ENCODE measurements around the gene ME1. TPM values are rescaled to one million over a fixed set of nuclear protein-coding genes. Genes with fewer than 3 reads are reported as not detected.

Gene ME1
- total RNA-seq, 4 donors from 2014 or later = 18.7 to 55.9 (median 30.8) TPM

DNA sequence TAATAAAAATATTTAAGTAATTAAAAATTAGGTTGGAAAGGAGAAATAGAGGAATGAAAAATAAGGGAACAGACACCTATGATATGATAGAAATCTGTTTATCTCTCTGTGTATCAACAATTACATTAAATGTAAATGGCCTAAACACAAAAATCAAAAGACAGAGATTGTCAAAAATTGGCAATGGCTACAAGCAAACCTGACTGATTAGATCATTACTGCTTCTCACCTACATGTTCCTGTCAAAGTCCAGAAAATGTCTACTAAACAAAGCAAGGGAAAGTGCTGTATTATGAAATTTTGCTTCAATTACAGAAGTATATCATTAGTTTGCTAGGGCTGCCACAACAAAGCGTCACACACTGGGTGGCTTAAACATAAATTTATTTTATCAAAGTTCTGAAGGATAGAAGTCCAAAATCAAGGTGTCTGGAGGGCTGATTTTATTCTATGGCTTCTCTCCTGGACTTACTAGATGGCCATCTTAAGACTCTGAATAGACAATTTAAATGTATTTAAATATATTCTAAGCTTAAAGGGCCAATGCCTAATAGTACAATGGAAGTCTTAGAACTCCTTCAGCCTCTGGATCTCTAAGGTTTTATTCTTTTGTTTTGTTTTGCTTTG is 6.3 kb downstream of the ME1 start:
- Histone ChIP-seq H3K36me3 (no peaks in the 10 kb centered on the region), H3K9me3 (no peaks in the 10 kb centered on the region), H3K27me3 (no peaks in the 10 kb centered on the region), H3K4me1 (no peaks in the 10 kb centered on the region), H3K4me3 (replicated peaks in 1 of 3) (no peak overlapping the region), H3K27ac (no peak overlapping the region)
- TF ChIP-seq POLR2A (IDR thresholded peaks at IDR 0.05) = no peak
- TF ChIP-seq, protein P1, sequence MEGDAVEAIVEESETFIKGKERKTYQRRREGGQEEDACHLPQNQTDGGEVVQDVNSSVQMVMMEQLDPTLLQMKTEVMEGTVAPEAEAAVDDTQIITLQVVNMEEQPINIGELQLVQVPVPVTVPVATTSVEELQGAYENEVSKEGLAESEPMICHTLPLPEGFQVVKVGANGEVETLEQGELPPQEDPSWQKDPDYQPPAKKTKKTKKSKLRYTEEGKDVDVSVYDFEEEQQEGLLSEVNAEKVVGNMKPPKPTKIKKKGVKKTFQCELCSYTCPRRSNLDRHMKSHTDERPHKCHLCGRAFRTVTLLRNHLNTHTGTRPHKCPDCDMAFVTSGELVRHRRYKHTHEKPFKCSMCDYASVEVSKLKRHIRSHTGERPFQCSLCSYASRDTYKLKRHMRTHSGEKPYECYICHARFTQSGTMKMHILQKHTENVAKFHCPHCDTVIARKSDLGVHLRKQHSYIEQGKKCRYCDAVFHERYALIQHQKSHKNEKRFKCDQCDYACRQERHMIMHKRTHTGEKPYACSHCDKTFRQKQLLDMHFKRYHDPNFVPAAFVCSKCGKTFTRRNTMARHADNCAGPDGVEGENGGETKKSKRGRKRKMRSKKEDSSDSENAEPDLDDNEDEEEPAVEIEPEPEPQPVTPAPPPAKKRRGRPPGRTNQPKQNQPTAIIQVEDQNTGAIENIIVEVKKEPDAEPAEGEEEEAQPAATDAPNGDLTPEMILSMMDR (IDR thresholded peaks at IDR 0.05) = no peak
- DNase-seq = no peak
- intact Hi-C loops (cut with DNase I) = loop anchor here (5.0 kb wide), 1 partner anchor 93 kb away; no protein-coding TSS in a partner anchor
- 44 to 98% methylated on average over 1 of the region's 1 CpG for WGBS, 2 donors

DNA sequence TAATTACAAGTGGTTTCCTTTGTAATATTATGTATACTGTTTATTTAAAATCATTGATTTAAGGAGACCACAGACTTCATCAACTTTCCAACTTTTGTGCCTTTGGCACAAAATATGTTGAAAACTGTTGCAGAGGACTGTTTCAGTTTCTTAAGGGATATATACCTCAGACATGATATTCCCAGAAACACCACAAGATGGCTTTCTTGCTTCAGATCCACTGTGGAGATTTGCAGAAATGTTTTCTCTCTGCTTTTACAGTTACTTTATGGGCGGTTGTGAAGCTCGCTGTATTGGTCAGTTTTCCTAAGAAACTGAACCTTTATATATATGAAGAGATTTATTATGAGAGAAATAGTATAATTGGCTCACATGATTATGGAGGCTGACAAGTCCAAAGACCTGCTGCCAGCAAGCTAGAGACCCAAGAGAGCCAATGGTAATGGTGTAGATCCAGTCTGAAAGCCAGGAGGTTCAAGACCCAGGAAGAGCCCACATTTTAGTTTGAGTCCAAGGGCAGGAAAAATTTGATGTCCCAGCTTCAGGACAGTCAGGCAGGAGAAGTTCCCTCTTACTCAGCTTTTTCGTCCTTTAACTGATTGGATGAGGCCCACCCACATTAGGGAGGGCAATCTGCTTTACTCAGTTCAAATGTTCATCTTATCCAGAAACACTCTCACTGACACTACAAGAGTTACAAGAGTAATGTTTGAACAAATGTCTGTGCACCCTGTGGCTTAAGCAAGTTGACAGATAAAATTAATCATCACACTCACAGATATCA is 12.8 kb downstream of the ME1 start:
- 71 to 78% methylated on average over 3 of the region's 3 CpGs for WGBS, 2 donors
- Histone ChIP-seq H3K27me3 (no peaks in the 10 kb centered on the region), H3K27ac (no peak overlapping the region), H3K9me3 (no peaks in the 10 kb centered on the region), H3K36me3 (no peaks in the 10 kb centered on the region), H3K4me3 (replicated peaks in 1 of 3) (no peak overlapping the region), H3K4me1 (no peaks in the 10 kb centered on the region)
- intact Hi-C loops (cut with DNase I) = no loop called here
- no peak for TF ChIP-seq POLR2A (IDR thresholded peaks at IDR 0.05)
- TF ChIP-seq, protein P1 (IDR thresholded peaks at IDR 0.05) = peak in 4 of 6 experiments; percentile 42 to 57 (median 52)
- DNase-seq = no peak

DNA sequence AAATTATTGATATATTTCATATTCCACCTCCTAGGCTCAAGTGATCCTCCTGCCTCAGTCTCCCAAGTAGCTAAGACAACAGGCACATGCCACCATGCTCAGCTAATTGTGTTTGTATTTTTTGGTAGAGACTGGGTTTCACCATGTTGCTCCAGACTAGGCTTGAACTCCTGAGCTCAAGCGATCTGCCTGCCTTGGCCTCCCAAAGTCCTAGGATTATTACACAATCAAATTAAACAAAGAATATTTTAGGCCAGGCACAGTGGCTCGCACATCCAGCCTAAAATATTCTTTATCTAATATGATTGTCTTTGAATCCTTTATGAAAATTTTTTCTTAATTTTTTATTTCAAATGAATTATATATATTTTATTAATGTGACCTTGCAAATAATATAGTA is 17.8 kb downstream of the ME1 start:
- no peak for TF ChIP-seq POLR2A (IDR thresholded peaks at IDR 0.05)
- TF ChIP-seq, protein P1 (IDR thresholded peaks at IDR 0.05) = no peak
- Histone ChIP-seq H3K27me3 (no peaks in the 10 kb centered on the region), H3K27ac (no peak overlapping the region), H3K9me3 (no peaks in the 10 kb centered on the region), H3K4me1 (no peaks in the 10 kb centered on the region), H3K36me3 (no peaks in the 10 kb centered on the region), H3K4me3 (replicated peaks in 1 of 3) (no peak overlapping the region)
- DNase-seq = no peak
- WGBS, 2 donors = 93 to 95% methylated on average over 2 of the region's 2 CpGs
- intact Hi-C loops (cut with DNase I) = no loop called here

DNA sequence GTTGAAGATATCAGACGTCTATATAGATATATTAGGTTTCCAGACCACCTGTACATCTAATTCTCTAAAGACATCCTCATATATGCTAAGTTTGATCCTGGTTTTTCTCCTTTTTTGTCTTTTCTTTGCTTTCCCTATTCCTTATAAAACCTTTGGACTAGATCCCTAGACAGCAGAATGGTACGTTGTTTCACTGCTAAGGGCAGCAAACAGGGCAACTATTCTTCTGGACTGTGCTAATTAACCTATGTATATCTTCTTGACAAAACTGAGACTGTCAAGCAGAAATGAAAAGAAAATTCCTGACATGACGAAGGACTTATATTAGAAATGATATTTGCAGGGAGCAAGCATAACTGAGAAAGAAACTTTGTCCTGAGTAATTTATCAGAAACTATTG is 19.1 kb downstream of the ME1 start:
- 86 to 87% methylated on average over 3 of the region's 3 CpGs for WGBS, 2 donors
- Histone ChIP-seq H3K27me3 (no peaks in the 10 kb centered on the region), H3K4me1 (no peaks in the 10 kb centered on the region), H3K4me3 (replicated peaks in 1 of 3) (no peak overlapping the region), H3K9me3 (no peaks in the 10 kb centered on the region), H3K27ac (no peak overlapping the region), H3K36me3 (no peaks in the 10 kb centered on the region)
- no peak for TF ChIP-seq POLR2A (IDR thresholded peaks at IDR 0.05)
- no peak for DNase-seq
- intact Hi-C loops (cut with DNase I) = no loop called here

DNA sequence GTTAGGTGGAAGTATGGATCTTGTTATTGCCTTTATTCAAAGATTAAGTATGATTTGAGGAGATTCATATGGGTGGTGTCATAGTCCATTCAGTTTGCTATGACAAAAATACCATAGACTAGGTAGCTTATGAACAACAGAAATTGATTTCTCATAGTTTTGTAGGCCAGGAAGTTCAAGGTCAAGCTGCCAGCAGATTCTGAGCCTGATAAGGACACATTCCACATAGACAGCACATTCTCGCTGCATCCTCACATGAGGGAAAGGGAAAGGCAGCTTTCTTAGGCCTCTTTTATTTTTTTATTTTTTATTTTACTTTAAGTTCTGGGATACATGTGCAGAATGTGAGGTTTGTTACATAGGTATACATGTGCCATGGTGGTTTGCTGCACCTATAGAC is 27.7 kb downstream of the ME1 start:
- Histone ChIP-seq H3K9me3 (no peaks in the 10 kb centered on the region), H3K36me3 (no peaks in the 10 kb centered on the region), H3K27me3 (no peaks in the 10 kb centered on the region), H3K4me3 (replicated peaks in 1 of 3) (no peak overlapping the region), H3K4me1 (no peaks in the 10 kb centered on the region), H3K27ac (no peak overlapping the region)
- TF ChIP-seq, protein P1 (IDR thresholded peaks at IDR 0.05) = no peak
- TF ChIP-seq POLR2A (IDR thresholded peaks at IDR 0.05) = no peak
- WGBS, 2 donors = 46 to 95% methylated on average over 1 of the region's 1 CpG
- no peak for DNase-seq
- intact Hi-C loops (cut with DNase I) = no loop called here
